ENCODE results near the gene ALOX12. TPM values are rescaled to one million over a fixed set of nuclear protein-coding genes. Genes with fewer than 3 reads are reported as not detected.
"Not testable (repeated sequence)": the region's sequence is repeated elsewhere in the genome, so short reads cannot be mapped to it uniquely, and the experiment has no call there.

Gene ALOX12
- total RNA-seq, 1 experiment from 2014 or later = not detected

- DNase-seq (ENCODE audit: low read depth) = peak; percentile 66
Observed at GRCh38 chr17:7045492-7046126, 49.8 kb downstream of the ALOX12 start.

- DNase-seq (ENCODE audit: low read depth) = no peak
Observed at GRCh38 chr17:7046127-7046724, 50.4 kb downstream of the ALOX12 start.

- DNase-seq (ENCODE audit: low read depth) = not testable (repeated sequence)
Observed at GRCh38 chr17:7046725-7047397, 51.0 kb downstream of the ALOX12 start.

GRCh38 chr17:7047566-7047965 is 51.7 kb downstream of the ALOX12 start:
- no peak for DNase-seq (ENCODE audit: low read depth)

- peak; percentile 50 for DNase-seq (ENCODE audit: low read depth)
Observed at GRCh38 chr17:7048968-7049367, 53.1 kb downstream of the ALOX12 start.

GRCh38 chr17:7050583-7050982 is 54.7 kb downstream of the ALOX12 start:
- DNase-seq (ENCODE audit: low read depth) = not testable (repeated sequence)

GRCh38 chr17:7056386-7056785 is 60.5 kb downstream of the ALOX12 start:
- DNase-seq (ENCODE audit: low read depth) = peak; percentile 62

- no peak for DNase-seq (ENCODE audit: low read depth)
Observed at GRCh38 chr17:7058831-7059447, 63.1 kb downstream of the ALOX12 start.

Other genes with a start within 250 kb of the ALOX12 start
- gene XAF1, start 240.0 kb upstream of the ALOX12 start, total RNA-seq (2014; rRNA removed; shearing (Covaris generic)) = 7.5 and 13.7 TPM in 2 replicates
- gene FBXO39, start 219.8 kb upstream of the ALOX12 start, total RNA-seq (2014; rRNA removed; shearing (Covaris generic)) = 0.12 and 3.0 TPM in 2 replicates
- not detected in 2 replicates for gene TEKT1, start 164.3 kb upstream of the ALOX12 start, total RNA-seq (2014; rRNA removed; shearing (Covaris generic))
- gene RNASEK, start 16.6 kb downstream of the ALOX12 start, total RNA-seq (2014; rRNA removed; shearing (Covaris generic)) = 72.7 and 82.3 TPM in 2 replicates
- not detected in 2 replicates for gene BCL6B, start 27.0 kb downstream of the ALOX12 start, total RNA-seq (2014; rRNA removed; shearing (Covaris generic))
- 0.34 TPM in 1 of 2 replicates, not detected in the other for gene SLC16A13, start 40.0 kb downstream of the ALOX12 start, total RNA-seq (2014; rRNA removed; shearing (Covaris generic))
- not detected in 2 replicates for gene SLC16A11, start 48.0 kb downstream of the ALOX12 start, total RNA-seq (2014; rRNA removed; shearing (Covaris generic))
- not detected in 2 replicates for gene CLEC10A, start 84.2 kb downstream of the ALOX12 start, total RNA-seq (2014; rRNA removed; shearing (Covaris generic))
- not detected in 2 replicates for gene ASGR2, start 118.8 kb downstream of the ALOX12 start, total RNA-seq (2014; rRNA removed; shearing (Covaris generic))
- 0.29 and 1.2 TPM in 2 replicates for gene ASGR1, start 183.3 kb downstream of the ALOX12 start, total RNA-seq (2014; rRNA removed; shearing (Covaris generic))
- 3.1 and 4.4 TPM in 2 replicates for gene DLG4, start 223.8 kb downstream of the ALOX12 start, total RNA-seq (2014; rRNA removed; shearing (Covaris generic))
- 306 and 420 TPM in 2 replicates for gene ACADVL, start 223.9 kb downstream of the ALOX12 start, total RNA-seq (2014; rRNA removed; shearing (Covaris generic))
- 22.2 and 42.7 TPM in 2 replicates for gene DVL2, start 238.5 kb downstream of the ALOX12 start, total RNA-seq (2014; rRNA removed; shearing (Covaris generic))
- gene PHF23, start 243.4 kb downstream of the ALOX12 start, total RNA-seq (2014; rRNA removed; shearing (Covaris generic)) = 44.5 and 54.8 TPM in 2 replicates
- gene GABARAP, start 246.4 kb downstream of the ALOX12 start, total RNA-seq (2014; rRNA removed; shearing (Covaris generic)) = 108 and 113 TPM in 2 replicates